Stromal cell of bone marrow (primary cell): ENCODE measurements around the gene ACACB.
A peak's percentile ranks its signal among the peaks of the same experiment; 100 is the strongest.

Experiments used
- DNase-seq: peaks from one replicate; pipeline ENCODE4 v3.0.0-alpha.2; 2012; ENCODE audit warnings: low read depth

The ACACB gene

DNA sequence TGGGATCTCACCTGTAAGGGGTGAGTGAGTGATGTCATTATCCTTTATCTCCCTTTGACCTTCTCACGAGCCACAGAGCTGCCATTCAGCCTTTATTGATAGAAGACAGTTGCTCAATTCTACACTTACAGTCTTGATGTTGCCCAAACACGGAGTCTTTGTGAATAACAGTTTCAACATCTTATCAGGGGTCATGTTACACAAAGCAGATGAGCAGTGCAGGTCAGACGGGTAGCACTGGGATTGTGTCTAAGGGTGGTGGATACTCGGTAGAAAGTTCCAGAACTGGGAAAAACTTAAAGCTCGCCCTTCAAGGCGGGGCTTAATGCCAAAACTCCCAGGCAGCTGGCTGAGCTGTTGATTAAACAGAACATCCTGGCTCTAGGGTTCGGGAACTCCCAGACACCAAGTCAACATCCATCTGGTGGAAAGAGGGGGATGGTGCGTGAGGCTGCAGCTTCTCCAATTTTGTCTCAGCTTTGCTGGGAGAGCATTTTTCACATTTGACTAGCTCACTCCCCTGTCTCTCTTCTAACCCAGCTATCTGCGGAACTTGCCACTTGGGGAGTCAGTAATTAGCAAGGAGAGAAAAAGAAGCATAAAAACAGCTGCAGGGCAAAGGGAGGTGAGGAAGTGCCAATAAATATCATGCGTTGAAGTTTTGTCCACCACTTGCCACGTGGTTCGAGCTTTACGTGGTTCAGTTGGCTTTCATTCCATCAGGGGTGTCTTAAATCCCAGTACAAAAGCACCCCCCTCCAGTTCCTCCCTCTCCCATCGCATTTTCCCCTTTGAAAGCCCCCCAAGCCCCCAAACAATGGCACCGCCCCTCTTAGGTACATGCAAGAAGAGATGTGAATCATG lies 161.7 kb downstream of the ACACB start:
- DNase-seq, result peak; percentile 3

DNA sequence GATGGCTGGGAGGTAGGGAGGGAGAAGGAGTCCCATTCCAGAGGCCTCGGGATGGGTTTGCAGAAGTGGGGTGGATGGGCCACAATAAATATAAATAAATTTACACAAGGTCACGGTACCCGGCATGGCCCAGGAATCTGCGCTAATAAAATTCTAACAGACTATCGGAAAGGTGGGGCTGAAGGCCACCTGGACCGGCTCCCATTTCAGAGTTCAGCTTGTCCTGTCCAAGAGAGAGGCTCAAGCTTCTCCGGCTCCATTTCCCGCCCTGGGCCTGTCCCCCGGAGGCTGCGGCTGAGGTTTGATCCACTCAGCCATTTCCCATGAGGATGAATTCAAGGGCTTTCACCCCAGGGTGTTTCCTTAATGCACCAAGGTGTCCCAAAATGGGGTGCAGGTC lies 162.5 kb downstream of the ACACB start:
- DNase-seq, result no peak

DNA sequence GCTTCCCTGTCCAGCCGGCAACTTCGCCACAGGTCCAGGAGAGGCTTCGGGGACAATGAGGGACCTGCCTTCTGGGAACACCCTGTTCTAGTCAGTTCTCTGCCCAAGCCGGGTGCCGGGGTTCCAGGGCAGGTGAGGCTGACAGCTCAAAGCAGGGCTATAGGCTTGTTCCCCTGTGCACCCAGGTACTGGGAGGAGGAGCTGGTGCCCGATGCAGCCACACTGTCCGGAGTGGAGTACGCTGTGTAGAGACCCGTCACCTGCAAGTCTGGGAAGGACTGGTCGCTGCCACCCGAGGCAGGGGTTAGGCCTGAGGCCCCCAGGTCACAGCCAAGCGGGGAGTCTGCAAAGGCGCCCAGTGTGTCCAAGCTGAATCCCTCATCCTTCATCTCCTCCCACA lies 163.1 kb downstream of the ACACB start:
- DNase-seq, result no peak

- no peak for DNase-seq
Observed at GRCh38 chr12:109281452-109281851, 165.1 kb downstream of the ACACB start.

GRCh38 chr12:109284392-109284791 lies 168.0 kb downstream of the ACACB start:
- no peak for DNase-seq

DNA sequence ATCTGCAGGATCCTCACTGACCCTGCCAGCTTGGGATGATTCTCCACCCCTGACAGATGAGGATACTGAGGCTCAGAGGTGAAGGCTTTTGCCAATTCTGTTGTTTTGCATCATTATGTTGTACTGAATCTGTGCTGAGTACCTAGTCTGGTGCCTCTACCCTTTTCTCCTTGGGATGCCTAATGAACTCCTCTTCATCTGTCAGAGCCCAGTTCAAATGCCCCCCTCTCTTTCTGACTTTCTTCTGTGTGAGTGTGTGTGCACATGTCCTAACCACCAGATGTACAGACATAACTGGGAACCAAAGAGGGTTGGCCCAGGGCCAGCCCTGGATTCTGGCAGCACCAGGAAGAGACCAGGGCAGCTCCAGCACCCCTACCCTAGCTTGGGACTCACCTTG lies 169.9 kb downstream of the ACACB start:
- no peak for DNase-seq

DNA sequence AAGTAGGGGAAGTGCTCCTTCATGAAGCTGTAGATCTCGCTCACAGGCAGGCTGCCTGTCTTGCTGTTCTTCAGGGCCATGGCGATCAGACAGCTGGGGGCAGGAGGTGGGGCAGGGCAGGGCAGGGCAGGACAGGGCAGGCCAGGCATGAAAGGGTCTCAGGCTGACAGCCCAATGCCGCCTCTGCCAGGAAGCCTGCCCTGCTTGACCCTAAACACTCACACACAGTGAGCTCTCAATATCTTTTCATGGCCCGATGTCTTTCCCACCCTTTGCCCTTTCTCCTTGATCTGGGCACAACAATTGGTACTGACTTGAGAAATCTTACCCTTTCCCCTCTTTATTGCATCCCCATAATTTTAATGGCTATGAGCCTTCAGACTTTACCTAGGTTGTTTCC lies 170.3 kb downstream of the ACACB start:
- DNase-seq, result no peak

GRCh38 chr12:109287181-109287580 lies 170.8 kb downstream of the ACACB start:
- DNase-seq, result no peak

DNA sequence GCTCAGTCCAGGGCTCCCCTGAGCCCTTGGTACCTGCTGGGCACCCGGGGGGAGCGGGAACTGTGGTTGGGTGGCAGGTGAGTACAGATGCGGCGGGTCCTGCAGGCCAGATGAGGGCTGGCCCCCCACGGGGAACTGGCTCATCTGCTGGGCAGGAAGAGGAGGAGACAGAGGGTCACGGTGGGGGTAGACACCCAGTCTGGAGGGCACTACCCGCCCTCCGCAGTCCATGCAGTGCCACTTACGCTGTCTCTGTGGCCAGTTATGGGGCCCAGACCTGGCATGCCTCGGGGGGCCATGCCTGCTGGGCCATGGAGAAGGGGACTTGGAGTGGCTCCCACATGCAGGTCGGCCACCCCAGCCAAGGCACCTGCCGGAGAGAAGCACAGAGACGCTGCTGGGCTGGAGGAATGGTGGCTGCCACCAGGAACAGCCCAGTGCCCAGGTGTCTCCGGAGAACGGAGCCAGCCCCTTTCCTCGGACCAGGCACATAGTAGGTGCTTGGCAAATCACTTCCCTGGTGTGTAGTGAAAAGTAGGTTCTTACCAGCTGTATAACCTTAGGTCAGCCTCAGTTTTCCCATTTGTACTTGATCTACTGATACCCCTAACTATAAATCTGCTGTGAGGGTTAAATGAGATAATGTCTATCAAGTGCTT lies 171.6 kb downstream of the ACACB start:
- no peak for DNase-seq

- no peak for DNase-seq
Observed at GRCh38 chr12:109288571-109288970, 172.2 kb downstream of the ACACB start.

GRCh38 chr12:109289004-109289403 lies 172.6 kb downstream of the ACACB start:
- DNase-seq, result no peak

- DNase-seq, result no peak
Observed at GRCh38 chr12:109289551-109289950, 173.2 kb downstream of the ACACB start.

DNA sequence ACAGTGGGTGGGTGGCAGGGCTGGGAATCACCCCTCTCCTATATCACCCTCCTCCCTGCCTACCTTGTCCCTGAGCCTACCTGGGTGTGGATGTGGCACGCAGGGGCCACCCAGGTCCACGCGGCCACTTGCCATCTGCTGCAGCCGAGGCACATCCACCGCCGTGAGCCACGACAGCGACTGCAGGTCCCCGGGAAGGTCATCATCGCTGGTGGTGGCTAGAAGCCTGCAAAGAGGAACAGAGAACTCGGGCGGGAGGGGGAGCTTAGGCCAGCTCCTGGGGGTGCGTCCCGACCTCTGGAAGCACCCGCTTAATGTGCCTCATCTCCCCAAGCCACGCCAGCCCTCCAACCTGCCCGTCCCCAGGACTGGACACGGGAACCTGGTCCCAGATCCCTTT lies 173.7 kb downstream of the ACACB start:
- DNase-seq, result no peak

DNA sequence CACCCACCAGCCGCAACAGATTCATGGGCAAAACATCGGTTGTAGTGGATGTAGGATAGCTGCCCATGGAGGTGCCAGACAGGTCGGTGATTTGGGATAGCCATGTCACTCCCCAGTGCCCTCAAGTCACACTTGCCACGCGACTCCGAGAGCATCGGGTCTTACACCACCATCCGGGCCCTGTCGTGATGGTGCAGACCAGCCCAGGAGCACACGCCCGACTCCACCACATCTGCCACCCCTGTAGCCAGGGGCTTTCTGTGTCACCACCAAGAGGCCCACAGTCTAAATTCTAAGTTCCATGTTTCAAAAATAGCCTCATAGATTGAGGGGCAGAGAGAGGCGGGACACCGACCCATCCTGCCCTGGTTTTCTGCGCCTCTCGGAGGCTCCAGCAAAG lies 174.7 kb downstream of the ACACB start:
- no peak for DNase-seq

- peak; percentile 25 for DNase-seq
Observed at GRCh38 chr12:109291521-109292341, 175.3 kb downstream of the ACACB start.

DNA sequence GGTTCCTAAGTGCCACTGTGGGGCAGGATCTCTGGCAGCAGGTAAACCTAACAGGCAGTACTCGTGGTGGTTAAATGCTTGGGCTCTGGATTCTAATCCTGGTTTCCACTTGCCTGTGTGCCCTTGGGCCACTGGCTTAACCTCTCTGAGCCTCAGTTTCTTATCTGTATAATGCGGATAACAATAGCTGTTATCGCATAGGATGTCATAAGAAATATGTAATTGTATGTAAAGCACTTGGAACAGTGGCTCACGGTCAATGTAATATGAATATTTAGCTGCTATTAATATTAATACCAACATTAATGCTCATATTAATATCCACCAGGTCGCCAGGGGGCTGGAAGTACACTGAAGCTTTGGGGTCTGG lies 175.9 kb downstream of the ACACB start:
- no peak for DNase-seq

- DNase-seq, result no peak
Observed at GRCh38 chr12:109293106-109293505, 176.7 kb downstream of the ACACB start.

- no peak for DNase-seq
Observed at GRCh38 chr12:109294286-109294796, 178.0 kb downstream of the ACACB start.

DNA sequence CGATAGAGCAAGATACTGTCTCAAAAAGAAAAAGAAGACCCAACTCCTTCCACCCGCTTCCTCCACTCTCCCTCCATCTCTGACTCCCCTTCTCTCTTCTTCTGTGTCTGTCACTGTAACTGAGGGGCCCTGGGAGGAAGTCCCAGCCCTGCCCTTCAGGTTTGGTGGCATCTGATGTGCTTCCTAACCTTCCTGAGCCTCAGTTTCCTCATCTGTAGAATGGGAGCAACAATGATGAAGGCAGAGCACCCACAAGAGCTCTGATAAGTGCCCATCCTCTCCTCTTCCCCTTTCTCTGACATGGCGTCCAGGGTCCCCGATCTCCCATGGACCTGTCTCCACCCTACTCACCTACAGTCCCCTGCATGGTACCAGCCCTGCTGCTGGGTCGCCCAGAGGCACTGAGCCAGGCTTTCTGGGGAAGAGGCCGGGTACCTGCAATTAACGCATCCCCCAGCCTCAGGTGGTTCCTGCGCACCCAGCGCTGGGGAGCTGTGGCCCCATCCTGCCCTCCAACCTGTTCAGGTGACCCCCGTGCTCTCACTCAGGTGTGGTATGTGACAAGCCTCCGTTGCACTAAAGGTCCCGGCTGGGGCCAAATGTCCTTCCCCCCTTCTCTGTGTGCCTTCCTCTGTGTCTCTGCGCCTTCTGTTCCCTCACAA lies 179.5 kb downstream of the ACACB start:
- no peak for DNase-seq

DNA sequence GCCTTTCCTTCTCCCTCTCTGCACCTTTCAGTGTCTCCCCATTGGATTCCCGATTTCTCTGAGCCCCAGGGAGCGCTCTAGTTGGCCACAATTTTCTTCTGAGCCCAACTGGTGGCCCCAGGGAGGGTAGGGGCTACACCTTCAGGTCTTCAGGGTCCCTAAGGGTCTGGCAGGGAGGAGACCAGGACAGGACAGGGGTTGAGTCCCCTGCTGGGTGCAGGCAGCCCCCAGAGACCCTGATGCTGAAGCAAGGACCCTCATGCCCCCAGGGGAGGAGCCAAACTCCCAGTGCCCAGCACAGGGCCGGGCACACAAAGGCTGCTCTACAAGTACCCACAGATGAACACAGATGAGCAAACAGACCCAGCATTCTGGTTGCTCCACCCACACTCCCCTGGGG lies 180.0 kb downstream of the ACACB start:
- DNase-seq, result no peak

GRCh38 chr12:109299849-109300248 lies 183.5 kb downstream of the ACACB start:
- DNase-seq, result no peak

DNA sequence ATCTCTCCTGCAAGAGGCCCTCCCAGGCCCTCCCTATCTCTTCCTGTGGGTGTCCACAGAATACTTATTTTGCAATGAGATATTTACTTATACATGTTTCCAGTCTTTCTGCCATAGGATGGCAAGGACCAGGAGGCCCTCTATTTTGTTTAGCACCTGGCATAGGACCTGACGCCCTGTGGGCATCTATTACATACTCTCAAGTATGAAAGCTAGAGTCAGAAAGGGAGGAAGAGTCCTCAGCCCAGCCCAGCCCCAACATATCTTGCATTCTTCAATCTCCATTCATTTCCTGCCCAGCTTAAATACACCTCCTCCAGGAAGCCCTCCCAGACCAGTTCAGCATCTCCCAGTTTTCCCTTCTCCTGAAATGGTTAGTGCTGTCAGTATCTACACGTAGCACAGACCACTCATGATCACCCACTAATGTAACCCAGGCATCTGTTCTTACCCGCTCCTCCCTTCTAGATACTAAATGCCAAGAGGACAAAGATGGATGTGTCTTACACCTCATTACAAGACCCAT lies 185.3 kb downstream of the ACACB start:
- no peak for DNase-seq
